Activated T-cell treated with anti-CD3 and anti-CD28 coated beads, Interleukin-2, amount 50 U/mL, for 24 hours (primary cell): Measurements from ENCODE around the gene ORMDL1.
"Not testable (repeated sequence)": the region's sequence is repeated elsewhere in the genome, so short reads cannot be mapped to it uniquely, and the experiment has no call there.

Experiments
- DNase-seq: peaks from one replicate; pipeline ENCODE4 v3.0.0-alpha.2; 2020
- H3K27ac Mint-ChIP-seq: 2 replicates; pipeline ENCODE4 v1.8.0; 2020; ENCODE audit warnings: mild to moderate bottlenecking, mixed read lengths
- H3K27me3 Mint-ChIP-seq: 2 replicates; pipeline ENCODE4 v1.8.0; 2020; ENCODE audit warnings: mixed read lengths
- H3K36me3 Mint-ChIP-seq: 2 replicates; pipeline ENCODE4 v1.8.0; 2020; ENCODE audit warnings: low read depth, mixed read lengths
- H3K4me1 Mint-ChIP-seq: 2 replicates; pipeline ENCODE4 v1.8.0; 2020; ENCODE audit warnings: low read depth, mixed read lengths
- H3K4me3 Mint-ChIP-seq: 2 replicates; pipeline ENCODE4 v1.8.0; 2020; ENCODE audit warnings: mild to moderate bottlenecking, moderate library complexity, mixed read lengths
- H3K9me3 Mint-ChIP-seq: 2 replicates; pipeline ENCODE4 v1.8.0; 2020; ENCODE audit warnings: mixed read lengths

ORMDL1 gene

GRCh38 chr2:189798312-189799029 is 14.3 kb upstream of the ORMDL1 start:
- Mint-ChIP-seq H3K27ac (no peak overlapping the region), H3K27me3 (no peaks in the 10 kb centered on the region), H3K36me3 (peaks cover 84% of the 10 kb centered on the region), H3K4me1 (peaks cover 20% of the 10 kb centered on the region), H3K4me3 (no peak overlapping the region), H3K9me3 (no peaks in the 10 kb centered on the region)
- no peak for DNase-seq

GRCh38 chr2:189797902-189798301 is 13.8 kb upstream of the ORMDL1 start:
- Mint-ChIP-seq H3K27ac (no peak overlapping the region), H3K4me1 (peaks cover 20% of the 10 kb centered on the region)

GRCh38 chr2:189794310-189794709 is 10.2 kb upstream of the ORMDL1 start:
- Mint-ChIP-seq H3K36me3 (peaks cover 88% of the 10 kb centered on the region), H3K4me1 (peaks cover 26% of the 10 kb centered on the region), H3K27ac (no peak overlapping the region), H3K27me3 (no peaks in the 10 kb centered on the region), H3K9me3 (no peaks in the 10 kb centered on the region), H3K4me3 (no peak overlapping the region)
- no peak for DNase-seq

More at GRCh38 chr2:189797902-189798301, 13.8 kb upstream of the ORMDL1 start:
- H3K27me3 Mint-ChIP-seq = no peaks in the 10 kb centered on the region
- no peak overlapping the region for H3K4me3 Mint-ChIP-seq
- DNase-seq = no peak
- no peaks in the 10 kb centered on the region for H3K9me3 Mint-ChIP-seq
- H3K36me3 Mint-ChIP-seq = peaks cover 85% of the 10 kb centered on the region

GRCh38 chr2:189791338-189792042 is 7.4 kb upstream of the ORMDL1 start:
- peak overlapping the region; percentile 50 for H3K27ac Mint-ChIP-seq
- H3K4me1 Mint-ChIP-seq = peaks cover 29% of the 10 kb centered on the region
- H3K36me3 Mint-ChIP-seq = peaks cover 82% of the 10 kb centered on the region
- no peak for DNase-seq
- H3K9me3 Mint-ChIP-seq = no peaks in the 10 kb centered on the region
- H3K4me3 Mint-ChIP-seq = peak overlapping the region; percentile 61
- H3K27me3 Mint-ChIP-seq = no peaks in the 10 kb centered on the region

GRCh38 chr2:189783451-189783926 is 650 bp downstream of the ORMDL1 start:
- Mint-ChIP-seq H3K9me3 (no peaks in the 10 kb centered on the region), H3K27ac (peak overlapping the region; percentile 96), H3K36me3 (peaks cover 91% of the 10 kb centered on the region), H3K4me3 (peak overlapping the region; percentile 95), H3K27me3 (no peaks in the 10 kb centered on the region), H3K4me1 (peaks cover 62% of the 10 kb centered on the region)
- no peak for DNase-seq

- DNase-seq = no peak
- Mint-ChIP-seq H3K36me3 (peaks cover 96% of the 10 kb centered on the region), H3K27ac (peak overlapping the region; percentile 96), H3K4me1 (peaks cover 65% of the 10 kb centered on the region), H3K9me3 (no peaks in the 10 kb centered on the region), H3K4me3 (peak overlapping the region; percentile 95), H3K27me3 (no peaks in the 10 kb centered on the region)
Observed at GRCh38 chr2:189782221-189782671, 1.9 kb downstream of the ORMDL1 start.

- H3K27me3 Mint-ChIP-seq = no peaks in the 10 kb centered on the region
- H3K9me3 Mint-ChIP-seq = no peaks in the 10 kb centered on the region
- peaks cover 93% of the 10 kb centered on the region for H3K36me3 Mint-ChIP-seq
- H3K4me3 Mint-ChIP-seq = no peak overlapping the region
- H3K4me1 Mint-ChIP-seq = peaks cover 8% of the 10 kb centered on the region
- no peak for DNase-seq
- H3K27ac Mint-ChIP-seq = peak overlapping the region; percentile 66
Observed at GRCh38 chr2:189772212-189772611, 11.9 kb downstream of the ORMDL1 start.

GRCh38 chr2:189770590-189771322 is 13.4 kb downstream of the ORMDL1 start:
- Mint-ChIP-seq H3K9me3 (no peaks in the 10 kb centered on the region), H3K4me1 (peaks cover 4% of the 10 kb centered on the region), H3K27ac (no peak overlapping the region), H3K4me3 (no peak overlapping the region), H3K36me3 (peaks cover 93% of the 10 kb centered on the region), H3K27me3 (no peaks in the 10 kb centered on the region)
- DNase-seq = no peak

- Mint-ChIP-seq H3K9me3 (no peaks in the 10 kb centered on the region), H3K4me1 (peaks cover 16% of the 10 kb centered on the region), H3K27me3 (no peaks in the 10 kb centered on the region), H3K36me3 (peaks cover 49% of the 10 kb centered on the region), H3K4me3 (peak overlapping the region; percentile 95), H3K27ac (peak overlapping the region; percentile 79)
- no peak for DNase-seq
Observed at GRCh38 chr2:189763908-189764661, 20.1 kb downstream of the ORMDL1 start.

- peak within 1 kb of the TSS; percentile 98 for H3K27ac Mint-ChIP-seq
- peaks cover 18% of the 10 kb centered on the region for H3K4me1 Mint-ChIP-seq
- no peaks in the 10 kb centered on the region for H3K9me3 Mint-ChIP-seq
- DNase-seq = peak; percentile 93
- no peaks in the 10 kb centered on the region for H3K27me3 Mint-ChIP-seq
- H3K4me3 Mint-ChIP-seq = peak within 1 kb of the TSS; percentile 95
- peaks cover 50% of the 10 kb centered on the region for H3K36me3 Mint-ChIP-seq
Observed at GRCh38 chr2:189762551-189763298, 21.4 kb downstream of the ORMDL1 start, which contains the start of gene OSGEPL1. TSS of gene OSGEPL1 (minus strand) at chr2:189762792. CDS start at chr2:189761640, 1,152 bp downstream.

- H3K4me3 Mint-ChIP-seq = peak overlapping the region; percentile 95
- H3K4me1 Mint-ChIP-seq = peaks cover 18% of the 10 kb centered on the region
- no peaks in the 10 kb centered on the region for H3K27me3 Mint-ChIP-seq
- H3K27ac Mint-ChIP-seq = peak overlapping the region; percentile 98
- peaks cover 46% of the 10 kb centered on the region for H3K36me3 Mint-ChIP-seq
- DNase-seq = no peak
- no peaks in the 10 kb centered on the region for H3K9me3 Mint-ChIP-seq
Observed at GRCh38 chr2:189762229-189762550, 21.9 kb downstream of the ORMDL1 start.

- not testable (repeated sequence) for H3K27me3 Mint-ChIP-seq, DNase-seq, H3K4me3 Mint-ChIP-seq, H3K27ac Mint-ChIP-seq, H3K9me3 Mint-ChIP-seq
- Mint-ChIP-seq H3K36me3 (peaks cover 36% of the 10 kb centered on the region), H3K4me1 (peaks cover 18% of the 10 kb centered on the region)
Observed at GRCh38 chr2:189760154-189760553, 24.0 kb downstream of the ORMDL1 start.

GRCh38 chr2:189756311-189756952 is 27.7 kb downstream of the ORMDL1 start:
- Mint-ChIP-seq H3K36me3 (peaks cover 49% of the 10 kb centered on the region), H3K27me3 (no peaks in the 10 kb centered on the region), H3K9me3 (no peaks in the 10 kb centered on the region), H3K4me3 (no peak overlapping the region), H3K27ac (no peak overlapping the region), H3K4me1 (peaks cover 3% of the 10 kb centered on the region)
- no peak for DNase-seq
